GM19328 (cell line): ENCODE data around the gene GAGE13.
"Not testable (repeated sequence)": the region's sequence is repeated elsewhere in the genome, so short reads cannot be mapped to it uniquely, and the experiment has no call there.

ENCODE experiments used
- ATAC-seq: cut with Tn5 transposase; IDR thresholded peaks from one replicate; pipeline ENCODE4 v1.9.1; 2021; ENCODE audit warnings: mild to moderate bottlenecking, moderate library complexity; ENCODE audit not compliant: unreplicated experiment

Gene GAGE13

DNA sequence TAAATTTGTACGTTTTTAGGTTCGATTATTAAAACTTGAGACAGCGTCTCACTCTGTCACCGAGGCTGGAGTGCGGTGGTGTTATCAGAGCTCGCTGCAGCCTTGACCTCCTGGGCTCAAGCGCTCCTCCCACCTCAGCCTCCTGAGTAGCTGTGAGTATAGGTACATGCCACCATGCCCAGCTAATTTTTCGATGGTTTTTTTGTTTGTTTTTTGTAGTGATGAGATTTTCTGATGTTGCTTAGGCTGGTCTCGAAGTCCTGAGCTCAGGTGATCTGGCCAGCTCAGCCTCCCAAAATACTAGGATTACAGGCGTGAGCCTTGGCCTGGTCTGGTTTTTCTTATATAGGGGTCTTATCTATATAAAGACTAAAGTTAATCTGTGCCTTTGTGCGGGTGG is 961 bp upstream of the GAGE13 start:
- not testable (repeated sequence) for ATAC-seq

DNA sequence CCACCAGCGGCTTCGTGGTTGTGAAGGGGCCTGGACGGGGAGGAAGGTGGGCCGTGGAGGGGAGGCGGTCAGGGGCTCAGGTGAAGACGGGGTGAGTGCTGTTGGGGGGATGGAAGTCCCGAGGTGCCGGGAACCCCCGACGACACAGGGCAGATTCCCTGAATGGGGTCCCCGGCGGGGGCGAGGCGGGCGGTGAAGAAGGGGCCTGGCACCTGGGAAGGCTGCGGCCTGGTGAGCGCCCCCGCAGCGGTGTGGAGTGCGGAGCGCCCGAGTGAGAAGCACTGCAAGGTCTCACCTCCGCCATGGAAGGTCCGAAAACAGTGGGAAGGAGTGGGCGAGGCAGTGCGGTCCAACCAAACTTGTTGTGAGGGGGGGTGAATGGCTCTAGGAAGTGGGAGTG is 459 bp downstream of the GAGE13 start:
- not testable (repeated sequence) for ATAC-seq

DNA sequence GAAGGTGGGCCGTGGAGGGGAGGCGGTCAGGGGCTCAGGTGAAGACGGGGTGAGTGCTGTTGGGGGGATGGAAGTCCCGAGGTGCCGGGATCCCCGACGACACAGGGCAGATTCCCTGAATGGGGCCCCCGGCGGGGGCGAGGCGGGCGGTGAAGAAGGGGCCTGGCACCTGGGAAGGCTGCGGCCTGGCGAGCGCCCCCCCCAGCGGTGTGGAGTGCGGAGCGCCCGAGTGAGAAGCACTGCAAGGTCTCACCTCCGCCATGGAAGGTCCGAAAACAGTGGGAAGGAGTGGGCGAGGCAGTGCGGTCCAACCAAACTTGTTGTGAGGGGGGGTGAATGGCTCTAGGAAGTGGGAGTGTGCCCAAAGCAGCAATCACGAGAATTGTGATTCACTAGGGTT is 10.1 kb downstream of the GAGE13 start:
- not testable (repeated sequence) for ATAC-seq

DNA sequence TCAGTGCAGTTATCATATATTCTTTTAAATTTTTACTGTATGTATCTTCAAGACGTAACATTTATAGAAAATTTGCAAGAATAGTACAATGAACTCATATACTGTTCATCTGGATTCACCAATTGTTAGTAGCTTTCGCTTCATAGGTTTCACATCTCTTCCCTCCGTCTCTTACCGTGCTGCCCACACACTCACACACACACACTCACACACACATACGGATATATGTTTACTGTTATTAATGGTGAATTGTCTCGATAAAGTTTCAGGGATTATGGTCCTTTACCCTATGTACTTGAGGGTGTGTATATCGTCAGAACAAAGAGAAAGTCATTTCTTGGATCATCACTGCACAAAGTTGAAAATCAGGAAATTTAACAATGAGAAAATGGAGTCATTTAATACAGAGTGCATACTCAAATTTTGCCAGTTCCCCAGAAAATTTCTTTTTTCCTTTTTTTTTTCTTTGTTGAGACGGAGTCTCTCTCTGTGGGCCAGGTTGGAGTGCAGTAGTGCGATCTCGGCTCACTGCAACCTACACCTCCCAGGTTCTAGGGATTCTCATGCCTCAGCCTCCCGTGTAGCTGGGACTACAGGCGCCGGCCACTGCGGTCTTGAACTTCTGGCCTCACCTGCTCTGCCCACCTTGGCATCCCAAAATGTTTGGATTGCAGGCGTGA is 13.3 kb downstream of the GAGE13 start:
- ATAC-seq, result not testable (repeated sequence)

DNA sequence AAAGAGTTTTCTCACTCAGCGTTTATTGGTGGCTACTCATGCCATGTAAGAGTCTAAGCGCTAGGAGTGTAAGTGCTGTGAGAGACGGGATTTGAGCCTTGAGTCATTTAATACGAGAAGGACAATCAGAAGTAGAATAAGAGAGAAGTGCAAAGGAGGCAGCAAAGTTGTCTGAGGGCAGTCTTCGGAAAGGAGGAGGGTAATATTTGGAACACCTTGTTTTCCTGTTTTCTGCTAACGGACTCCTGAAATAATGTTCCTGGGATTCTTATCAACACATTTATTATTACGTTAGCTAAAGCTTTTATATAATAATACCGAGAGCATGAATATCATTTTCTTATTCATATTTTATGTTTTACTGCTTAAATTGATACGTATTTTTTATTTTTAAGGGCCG is 14.0 kb downstream of the GAGE13 start:
- ATAC-seq, result not testable (repeated sequence)

DNA sequence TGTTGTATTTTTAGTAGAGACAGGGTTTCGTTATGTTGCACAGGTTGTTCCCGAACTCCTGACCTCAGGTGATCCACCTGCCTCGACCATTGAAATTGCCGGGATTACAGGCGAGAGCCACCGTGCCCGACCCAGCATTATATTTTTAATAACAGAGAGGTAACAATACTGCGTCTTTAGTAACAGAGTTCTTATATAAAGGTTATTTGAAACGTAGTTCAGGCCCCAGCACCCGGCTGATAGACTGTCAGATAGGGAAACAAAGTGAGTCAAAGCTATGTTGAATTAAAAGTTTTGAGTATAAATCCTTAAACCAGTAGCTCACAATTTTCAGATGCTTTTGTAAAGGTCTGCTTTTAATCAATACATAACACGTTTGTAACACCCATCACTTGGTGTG is 14.8 kb downstream of the GAGE13 start:
- not testable (repeated sequence) for ATAC-seq
